Activated T-cell treated with anti-CD3 and anti-CD28 coated beads, Interleukin-2, amount 50 U/mL, for 1 hour (primary cell): Measurements from ENCODE around the gene SEC31B.

Experiments
- DNase-seq: peaks from one replicate; pipeline ENCODE4 v3.0.0-alpha.2; 2020

SEC31B gene

GRCh38 chr10:100496567-100496966 is 23.1 kb downstream of the SEC31B start:
- DNase-seq: no peak

GRCh38 chr10:100490531-100490930 is 29.1 kb downstream of the SEC31B start:
- DNase-seq: no peak

GRCh38 chr10:100489396-100489795 is 30.3 kb downstream of the SEC31B start:
- DNase-seq: no peak

DNA sequence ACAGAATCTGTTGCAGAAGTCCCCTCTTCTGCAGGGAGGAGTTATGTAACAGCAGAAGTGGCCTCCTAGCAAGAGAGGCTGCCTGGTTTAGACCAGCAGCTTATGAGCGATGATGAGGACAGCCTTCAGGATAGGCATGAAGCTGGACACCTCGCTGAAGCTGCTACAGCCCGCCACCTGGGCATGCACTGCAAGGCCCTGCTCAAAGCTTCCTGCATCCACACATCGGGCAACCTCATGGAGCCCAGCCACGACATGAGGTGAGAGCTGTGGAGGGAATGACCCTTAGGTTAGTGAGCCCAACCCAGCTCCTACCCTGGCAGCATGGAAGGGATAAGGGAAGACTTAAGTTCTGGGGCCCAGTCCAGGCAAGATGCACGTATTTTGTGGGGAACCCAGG is 32.1 kb downstream of the SEC31B start:
- DNase-seq: no peak

- DNase-seq: no peak
Measured at GRCh38 chr10:100485801-100486495, 33.7 kb downstream of the SEC31B start.

- no peak for DNase-seq
Measured at GRCh38 chr10:100485366-100485765, 34.3 kb downstream of the SEC31B start.

DNA sequence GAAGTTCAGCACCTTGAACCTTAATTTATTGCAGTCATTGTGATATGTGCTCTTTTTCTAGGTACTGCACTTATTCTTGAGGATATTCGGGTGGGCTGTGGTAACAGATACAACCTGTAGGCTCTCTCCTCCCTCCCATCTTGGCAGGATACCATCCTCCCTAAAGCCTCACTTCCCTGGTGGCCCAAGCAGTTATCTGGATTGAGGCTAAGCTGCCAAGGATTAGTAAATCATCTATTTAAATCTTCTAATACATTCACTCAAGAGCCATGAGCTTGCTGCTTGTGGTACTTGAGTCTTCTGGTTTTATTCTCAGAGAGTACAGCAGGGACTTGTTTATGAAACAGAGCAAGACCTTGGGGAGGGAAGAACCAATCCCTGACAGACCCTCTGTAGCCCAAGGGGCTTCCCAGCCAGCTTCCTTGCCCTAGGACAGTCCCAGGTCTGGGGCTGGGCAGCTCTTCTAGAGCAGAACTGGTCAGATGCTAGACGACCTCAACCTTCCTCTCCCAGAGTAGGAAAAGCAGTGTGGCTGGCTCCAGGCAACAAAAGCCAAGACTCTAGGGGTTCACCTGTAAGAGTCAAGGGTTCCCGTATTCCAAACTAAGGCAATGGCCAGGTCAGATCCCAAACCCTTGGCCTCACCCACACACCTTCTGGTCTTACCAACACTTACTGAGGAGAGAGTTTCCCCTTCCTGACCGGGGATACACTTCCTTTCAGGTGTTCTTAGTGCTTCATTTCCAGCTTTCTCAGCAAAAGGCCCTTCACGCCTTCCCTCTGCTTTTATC is 35.6 kb downstream of the SEC31B start:
- DNase-seq: no peak

- no peak for DNase-seq
Measured at GRCh38 chr10:100482834-100483185, 36.9 kb downstream of the SEC31B start.

DNA sequence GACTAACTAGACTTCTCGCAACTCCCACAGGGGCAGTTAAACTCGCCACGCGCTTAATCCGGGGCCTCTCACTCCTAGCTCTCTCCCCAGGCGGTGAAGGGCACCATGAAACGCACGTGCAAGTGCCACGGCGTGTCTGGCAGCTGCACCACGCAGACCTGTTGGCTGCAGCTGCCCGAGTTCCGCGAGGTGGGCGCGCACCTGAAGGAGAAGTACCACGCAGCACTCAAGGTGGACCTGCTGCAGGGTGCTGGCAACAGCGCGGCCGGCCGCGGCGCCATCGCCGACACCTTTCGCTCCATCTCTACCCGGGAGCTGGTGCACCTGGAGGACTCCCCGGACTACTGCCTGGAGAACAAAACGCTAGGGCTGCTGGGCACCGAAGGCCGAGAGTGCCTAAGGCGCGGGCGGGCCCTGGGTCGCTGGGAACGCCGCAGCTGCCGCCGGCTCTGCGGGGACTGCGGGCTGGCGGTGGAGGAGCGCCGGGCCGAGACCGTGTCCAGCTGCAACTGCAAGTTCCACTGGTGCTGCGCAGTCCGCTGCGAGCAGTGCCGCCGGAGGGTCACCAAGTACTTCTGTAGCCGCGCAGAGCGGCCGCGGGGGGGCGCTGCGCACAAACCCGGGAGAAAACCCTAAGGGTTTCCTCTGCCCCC is 37.4 kb downstream of the SEC31B start:
- peak; percentile 76 for DNase-seq

- peak; percentile 99 for DNase-seq
Measured at GRCh38 chr10:100481462-100482081, 38.1 kb downstream of the SEC31B start.

- no peak for DNase-seq
Measured at GRCh38 chr10:100480002-100480401, 39.7 kb downstream of the SEC31B start.

DNA sequence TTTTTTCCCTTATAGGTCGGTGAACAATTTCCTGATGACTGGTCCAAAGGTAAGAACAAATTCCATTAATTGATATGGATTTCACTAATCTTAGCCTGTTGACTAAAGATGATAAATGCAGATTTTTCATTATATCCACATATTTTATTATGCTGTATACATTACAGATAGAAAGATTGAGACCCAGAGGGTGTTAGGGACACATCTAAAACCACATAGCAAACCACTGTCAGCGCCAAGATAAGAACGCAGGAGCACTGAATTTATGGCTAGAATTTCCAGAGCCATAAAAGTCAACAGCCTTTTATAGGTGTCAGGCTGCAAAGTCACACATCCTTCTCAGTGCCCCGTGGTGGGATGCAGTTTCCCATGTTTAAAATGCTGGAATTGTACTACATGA is 40.6 kb downstream of the SEC31B start:
- DNase-seq: no peak

DNA sequence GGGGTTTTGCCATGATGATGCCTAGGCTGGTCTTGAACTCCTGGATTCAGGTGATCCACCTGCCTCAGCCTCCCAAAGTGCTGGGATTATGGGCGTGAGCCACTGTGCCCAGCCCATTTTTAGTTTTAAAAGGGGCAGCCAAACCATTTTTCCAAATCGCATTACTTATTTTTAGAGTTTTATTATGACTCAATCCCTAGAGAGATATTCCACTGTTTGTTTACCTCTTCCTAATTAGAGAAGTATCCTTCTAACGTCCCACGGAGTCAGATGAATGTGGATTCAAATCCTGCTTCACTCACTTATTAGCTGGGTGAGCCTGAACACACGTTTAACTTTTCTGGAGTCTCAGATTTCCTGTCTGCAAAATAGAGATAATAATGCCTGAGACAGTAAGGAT is 41.7 kb downstream of the SEC31B start:
- DNase-seq: no peak

DNA sequence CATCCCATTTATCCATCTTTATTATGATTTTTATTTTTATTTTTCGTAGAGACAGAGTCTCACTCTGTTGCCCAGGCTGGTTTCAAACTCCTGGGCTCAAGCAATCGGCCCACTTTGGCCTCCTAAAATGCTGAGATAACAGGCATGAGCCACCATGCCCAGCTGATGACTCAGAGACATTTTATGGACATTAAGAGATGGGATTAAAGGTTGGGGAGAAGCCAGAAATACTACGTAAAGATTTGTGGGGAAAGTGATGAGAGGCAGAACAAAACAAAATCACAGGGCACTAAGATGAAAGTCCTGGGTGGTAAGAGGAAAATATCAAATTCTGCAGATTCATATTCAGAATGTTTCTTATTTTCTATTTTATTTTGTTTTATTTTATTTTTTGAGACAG is 49.3 kb downstream of the SEC31B start:
- no peak for DNase-seq

DNA sequence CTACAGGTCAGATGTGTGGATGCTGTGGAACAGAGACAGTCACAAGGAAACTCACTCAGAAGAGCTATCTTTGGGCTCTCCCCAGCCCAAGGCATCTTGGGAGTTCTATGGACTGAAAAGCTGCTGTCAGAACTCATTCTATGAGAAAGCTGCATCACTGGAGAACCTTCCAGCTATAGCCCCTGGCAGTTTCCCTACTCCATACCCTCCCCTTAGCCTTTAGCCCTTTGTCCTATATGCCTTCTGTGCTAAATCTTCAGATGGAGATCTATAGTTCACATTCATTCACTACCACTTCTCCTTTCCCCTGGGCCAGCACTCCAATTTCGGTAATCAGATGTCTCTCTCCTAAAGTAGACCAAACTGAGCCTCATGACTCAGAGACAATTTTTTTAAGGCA is 49.9 kb downstream of the SEC31B start:
- DNase-seq: no peak

- DNase-seq: no peak
Measured at GRCh38 chr10:100468978-100469377, 50.7 kb downstream of the SEC31B start.

DNA sequence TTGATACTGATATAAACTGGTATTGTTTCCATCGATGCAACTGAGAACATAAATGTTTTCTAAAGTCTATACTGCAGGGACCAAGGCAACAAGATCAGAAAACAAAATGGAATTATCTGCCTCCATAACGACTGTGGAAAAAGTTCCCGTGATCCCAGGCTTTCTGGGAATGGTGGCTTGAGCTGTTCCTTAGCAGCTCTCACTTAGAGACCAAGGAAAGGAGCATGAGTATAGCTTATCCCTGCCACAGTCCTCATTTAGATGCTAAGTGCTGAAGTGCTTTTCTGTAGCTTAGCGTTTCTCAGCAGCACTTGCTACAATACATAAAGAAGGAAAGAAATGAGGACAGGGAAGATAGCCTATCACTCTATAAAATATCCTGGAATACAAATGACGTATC is 51.3 kb downstream of the SEC31B start:
- DNase-seq: no peak

DNA sequence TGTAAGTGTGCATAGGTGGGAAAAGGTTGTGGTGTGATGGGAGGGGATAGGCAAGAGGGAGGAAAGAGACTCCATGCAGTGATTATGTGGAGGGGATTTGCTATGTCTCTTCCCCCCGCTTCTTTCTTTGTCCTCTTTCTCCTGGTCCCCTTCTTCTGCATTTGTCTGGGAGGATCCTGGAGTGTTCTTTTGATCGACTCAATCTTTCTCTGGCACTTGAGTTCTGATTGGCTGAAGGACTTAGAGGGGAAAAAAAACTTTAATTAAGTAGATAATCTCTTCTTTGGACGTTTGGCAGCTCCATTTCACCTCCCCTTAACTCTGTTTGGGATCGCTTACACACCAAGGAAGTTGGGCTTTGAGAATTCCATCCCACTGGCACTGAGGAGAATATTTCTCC is 57.0 kb downstream of the SEC31B start, which contains the start of gene WNT8B:
Gene WNT8B (plus strand): TSS at position 301 of the 400 bp plus-strand sequence. CDS start 160 bp downstream, outside the sequence.
- no peak for DNase-seq

DNA sequence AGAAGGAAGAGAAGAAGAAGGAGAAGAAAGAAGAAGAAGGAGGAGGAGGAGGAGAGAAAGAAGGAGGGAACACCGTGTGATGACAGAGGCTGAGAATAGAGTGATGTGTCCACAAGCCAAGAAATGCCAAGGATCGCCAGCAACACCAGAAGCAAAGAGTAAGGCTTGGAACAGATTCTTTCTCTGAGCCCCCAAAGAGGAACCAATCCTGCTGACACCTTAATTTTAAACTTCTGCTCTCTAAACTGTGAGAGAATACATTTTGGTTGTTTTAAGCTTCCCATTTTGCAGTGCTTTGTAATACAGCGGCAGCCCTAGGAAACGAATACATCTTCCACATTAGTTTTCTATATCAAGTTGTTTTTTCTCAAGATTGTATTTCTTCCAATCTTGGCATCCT is 70.7 kb downstream of the SEC31B start:
- DNase-seq: no peak

DNA sequence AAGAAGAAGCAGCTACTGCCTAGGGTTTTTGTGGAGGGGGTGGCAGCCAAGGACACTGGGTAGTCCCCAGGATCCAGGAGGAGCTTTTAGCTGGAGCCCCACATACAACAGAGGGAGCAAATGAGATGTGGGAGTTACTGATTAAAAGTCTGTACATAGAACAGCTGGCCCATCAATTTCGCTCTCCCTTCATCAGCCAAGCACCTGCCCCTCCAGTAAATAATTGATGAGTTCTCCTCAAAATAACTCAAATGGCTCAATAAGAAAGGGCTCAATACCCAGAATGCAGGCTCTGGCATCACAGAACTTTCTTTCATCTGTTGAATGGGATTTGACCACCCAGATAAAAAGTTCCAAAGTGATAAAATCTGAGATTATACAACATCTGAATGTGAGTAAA is 72.0 kb downstream of the SEC31B start:
- DNase-seq: no peak

GRCh38 chr10:100446130-100446761 is 73.4 kb downstream of the SEC31B start:
- no peak for DNase-seq

GRCh38 chr10:100442548-100442947 is 77.1 kb downstream of the SEC31B start:
- no peak for DNase-seq
